Measurements from ENCODE around the gene HEY2. TPM values are rescaled to one million over a fixed set of nuclear protein-coding genes. Genes with fewer than 3 reads are reported as not detected.

Gene HEY2
- total RNA-seq, 1 donor from 2014 or later: 22.7 TPM

DNA sequence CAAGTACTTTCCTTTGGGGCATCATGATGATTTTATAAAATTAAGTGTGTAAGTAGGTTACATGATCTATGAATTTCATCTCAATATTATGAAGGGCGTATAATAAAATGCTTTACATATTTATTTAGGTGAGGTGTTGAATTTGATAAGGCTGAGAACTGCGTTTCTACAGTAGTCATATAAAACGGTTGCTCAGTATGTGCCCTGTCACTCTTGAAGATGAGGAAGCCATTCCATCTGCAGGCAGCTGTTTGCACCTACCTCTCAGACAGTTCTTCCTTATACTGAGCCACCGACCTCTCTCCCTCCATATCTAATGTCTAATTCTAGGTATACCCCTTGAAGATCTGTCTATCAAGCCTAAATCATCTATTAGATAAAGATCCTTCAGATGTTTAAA lies 57.4 kb downstream of the HEY2 start:
- H3K4me1 Mint-ChIP-seq (ENCODE audit: unreplicated experiment): peaks cover 44% of the 10 kb centered on the region
- DNase-seq (ENCODE audit: extremely low spot score, unreplicated experiment): no peak
- TF ChIP-seq, protein P1, sequence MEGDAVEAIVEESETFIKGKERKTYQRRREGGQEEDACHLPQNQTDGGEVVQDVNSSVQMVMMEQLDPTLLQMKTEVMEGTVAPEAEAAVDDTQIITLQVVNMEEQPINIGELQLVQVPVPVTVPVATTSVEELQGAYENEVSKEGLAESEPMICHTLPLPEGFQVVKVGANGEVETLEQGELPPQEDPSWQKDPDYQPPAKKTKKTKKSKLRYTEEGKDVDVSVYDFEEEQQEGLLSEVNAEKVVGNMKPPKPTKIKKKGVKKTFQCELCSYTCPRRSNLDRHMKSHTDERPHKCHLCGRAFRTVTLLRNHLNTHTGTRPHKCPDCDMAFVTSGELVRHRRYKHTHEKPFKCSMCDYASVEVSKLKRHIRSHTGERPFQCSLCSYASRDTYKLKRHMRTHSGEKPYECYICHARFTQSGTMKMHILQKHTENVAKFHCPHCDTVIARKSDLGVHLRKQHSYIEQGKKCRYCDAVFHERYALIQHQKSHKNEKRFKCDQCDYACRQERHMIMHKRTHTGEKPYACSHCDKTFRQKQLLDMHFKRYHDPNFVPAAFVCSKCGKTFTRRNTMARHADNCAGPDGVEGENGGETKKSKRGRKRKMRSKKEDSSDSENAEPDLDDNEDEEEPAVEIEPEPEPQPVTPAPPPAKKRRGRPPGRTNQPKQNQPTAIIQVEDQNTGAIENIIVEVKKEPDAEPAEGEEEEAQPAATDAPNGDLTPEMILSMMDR (IDR thresholded peaks at IDR 0.05): no peak
- H3K27ac Mint-ChIP-seq (ENCODE audit: unreplicated experiment): no peak overlapping the region
- peaks cover 24% of the 10 kb centered on the region for H3K36me3 Mint-ChIP-seq (ENCODE audit: unreplicated experiment)
- no peaks in the 10 kb centered on the region for H3K9me3 Mint-ChIP-seq (ENCODE audit: unreplicated experiment)
- H3K4me3 Mint-ChIP-seq (ENCODE audit: unreplicated experiment): no peak overlapping the region
- no peaks in the 10 kb centered on the region for H3K27me3 Mint-ChIP-seq (ENCODE audit: unreplicated experiment)

DNA sequence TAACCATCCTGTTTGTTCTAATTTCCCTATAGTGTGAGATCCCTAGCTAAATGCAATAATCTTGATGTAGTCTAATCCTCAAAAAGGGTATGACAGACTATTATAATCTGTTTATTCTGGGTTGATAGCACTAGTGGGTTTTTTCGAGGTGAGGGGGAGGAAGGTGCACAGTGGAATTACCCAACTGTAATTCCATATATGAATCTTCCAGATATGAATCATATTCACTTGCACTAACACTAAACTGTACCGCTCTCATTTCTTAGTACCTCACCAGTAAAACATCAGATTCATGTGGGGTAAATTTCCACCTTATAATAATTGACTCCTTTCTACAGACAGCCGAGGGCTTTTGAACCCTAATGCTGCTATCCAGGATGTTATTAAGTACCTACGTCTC lies 57.9 kb downstream of the HEY2 start:
- no peaks in the 10 kb centered on the region for H3K27me3 Mint-ChIP-seq (ENCODE audit: unreplicated experiment)
- TF ChIP-seq, protein P1 (IDR thresholded peaks at IDR 0.05): no peak
- H3K27ac Mint-ChIP-seq (ENCODE audit: unreplicated experiment): no peak overlapping the region
- DNase-seq (ENCODE audit: extremely low spot score, unreplicated experiment): no peak
- H3K9me3 Mint-ChIP-seq (ENCODE audit: unreplicated experiment): no peaks in the 10 kb centered on the region
- peaks cover 20% of the 10 kb centered on the region for H3K36me3 Mint-ChIP-seq (ENCODE audit: unreplicated experiment)
- peaks cover 45% of the 10 kb centered on the region for H3K4me1 Mint-ChIP-seq (ENCODE audit: unreplicated experiment)
- no peak overlapping the region for H3K4me3 Mint-ChIP-seq (ENCODE audit: unreplicated experiment)

DNA sequence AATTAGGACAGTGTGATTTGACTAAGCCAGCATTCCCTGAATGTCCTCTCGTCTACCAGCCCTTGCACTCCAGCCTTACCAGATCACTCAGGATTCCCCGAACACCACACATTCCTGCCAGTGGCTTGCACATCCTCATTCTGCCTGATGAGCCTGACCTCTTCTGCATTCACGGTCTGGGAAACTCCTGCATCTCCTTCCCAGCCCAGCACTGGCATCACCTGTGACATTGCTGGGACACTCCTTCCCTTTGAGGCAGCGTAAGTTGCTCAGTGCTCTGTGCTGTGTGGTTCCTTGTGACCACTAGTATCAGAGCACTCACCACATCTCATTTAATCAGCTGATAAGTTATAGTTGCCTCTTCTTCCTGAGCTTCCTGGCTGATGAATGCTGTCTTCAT lies 58.6 kb downstream of the HEY2 start:
- H3K4me3 Mint-ChIP-seq (ENCODE audit: unreplicated experiment): no peak overlapping the region
- peaks cover 19% of the 10 kb centered on the region for H3K36me3 Mint-ChIP-seq (ENCODE audit: unreplicated experiment)
- H3K27me3 Mint-ChIP-seq (ENCODE audit: unreplicated experiment): no peaks in the 10 kb centered on the region
- TF ChIP-seq, protein P1 (IDR thresholded peaks at IDR 0.05): no peak
- no peak overlapping the region for H3K27ac Mint-ChIP-seq (ENCODE audit: unreplicated experiment)
- peaks cover 45% of the 10 kb centered on the region for H3K4me1 Mint-ChIP-seq (ENCODE audit: unreplicated experiment)
- DNase-seq (ENCODE audit: extremely low spot score, unreplicated experiment): no peak
- no peaks in the 10 kb centered on the region for H3K9me3 Mint-ChIP-seq (ENCODE audit: unreplicated experiment)

DNA sequence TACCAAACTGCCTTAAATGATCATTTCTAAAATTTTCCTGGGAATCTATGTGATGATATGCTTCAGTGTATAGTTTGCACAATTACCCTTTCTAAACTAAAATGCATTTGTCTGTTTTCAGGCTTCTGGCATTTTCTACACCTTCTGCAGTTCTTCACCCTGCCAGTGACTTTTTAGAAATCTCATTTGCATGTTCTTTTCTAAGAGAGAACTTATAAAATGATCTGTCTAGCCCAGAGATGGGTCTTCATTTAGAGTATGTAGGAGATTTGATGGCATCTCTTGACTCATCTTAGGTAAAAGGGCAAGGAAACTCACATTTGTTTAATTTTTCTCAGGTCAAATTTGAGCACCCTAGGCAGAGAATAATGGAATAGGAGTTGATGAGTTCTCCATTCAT lies 59.2 kb downstream of the HEY2 start:
- TF ChIP-seq, protein P1 (IDR thresholded peaks at IDR 0.05): no peak
- Mint-ChIP-seq H3K27ac (ENCODE audit: unreplicated experiment) (no peak overlapping the region), H3K9me3 (ENCODE audit: unreplicated experiment) (no peaks in the 10 kb centered on the region), H3K4me1 (ENCODE audit: unreplicated experiment) (peaks cover 42% of the 10 kb centered on the region), H3K4me3 (ENCODE audit: unreplicated experiment) (no peak overlapping the region), H3K36me3 (ENCODE audit: unreplicated experiment) (peaks cover 18% of the 10 kb centered on the region), H3K27me3 (ENCODE audit: unreplicated experiment) (no peaks in the 10 kb centered on the region)
- no peak for DNase-seq (ENCODE audit: extremely low spot score, unreplicated experiment)

DNA sequence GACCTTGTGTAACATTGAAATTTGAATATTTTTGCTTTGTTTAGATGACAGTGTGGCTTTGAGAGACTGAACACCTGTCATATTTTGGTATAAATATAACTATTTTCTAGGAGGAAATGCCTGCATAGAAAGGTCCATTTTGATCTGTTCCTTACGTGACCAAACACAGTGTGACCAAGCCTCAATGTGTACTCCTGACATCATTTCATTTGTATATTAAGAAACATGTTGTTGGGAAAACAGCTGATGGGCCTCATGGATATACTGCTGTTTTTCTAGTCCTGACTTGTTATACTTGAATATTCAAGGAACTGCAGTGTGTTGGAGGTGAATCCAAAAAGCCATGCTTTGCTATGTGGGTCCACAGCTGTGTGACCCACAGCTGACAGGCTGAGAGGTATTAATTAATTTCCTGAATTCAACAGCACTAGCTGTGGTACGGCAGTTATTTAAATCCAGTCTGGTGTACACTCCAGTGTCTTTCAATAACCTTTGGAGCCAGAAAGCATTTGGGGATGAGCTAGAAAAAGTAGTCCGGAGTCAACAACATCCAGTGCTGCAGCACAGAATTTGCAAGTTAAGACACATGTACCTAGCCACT lies 60.2 kb downstream of the HEY2 start:
- no peak overlapping the region for H3K4me3 Mint-ChIP-seq (ENCODE audit: unreplicated experiment)
- no peak overlapping the region for H3K27ac Mint-ChIP-seq (ENCODE audit: unreplicated experiment)
- no peaks in the 10 kb centered on the region for H3K9me3 Mint-ChIP-seq (ENCODE audit: unreplicated experiment)
- no peaks in the 10 kb centered on the region for H3K27me3 Mint-ChIP-seq (ENCODE audit: unreplicated experiment)
- H3K4me1 Mint-ChIP-seq (ENCODE audit: unreplicated experiment): peaks cover 40% of the 10 kb centered on the region
- DNase-seq (ENCODE audit: extremely low spot score, unreplicated experiment): no peak
- peaks cover 11% of the 10 kb centered on the region for H3K36me3 Mint-ChIP-seq (ENCODE audit: unreplicated experiment)
- TF ChIP-seq, protein P1 (IDR thresholded peaks at IDR 0.05): no peak

Measured in osteocyte (in vitro differentiated cells).